ENCODE data around the gene PSD.

Gene PSD

DNA sequence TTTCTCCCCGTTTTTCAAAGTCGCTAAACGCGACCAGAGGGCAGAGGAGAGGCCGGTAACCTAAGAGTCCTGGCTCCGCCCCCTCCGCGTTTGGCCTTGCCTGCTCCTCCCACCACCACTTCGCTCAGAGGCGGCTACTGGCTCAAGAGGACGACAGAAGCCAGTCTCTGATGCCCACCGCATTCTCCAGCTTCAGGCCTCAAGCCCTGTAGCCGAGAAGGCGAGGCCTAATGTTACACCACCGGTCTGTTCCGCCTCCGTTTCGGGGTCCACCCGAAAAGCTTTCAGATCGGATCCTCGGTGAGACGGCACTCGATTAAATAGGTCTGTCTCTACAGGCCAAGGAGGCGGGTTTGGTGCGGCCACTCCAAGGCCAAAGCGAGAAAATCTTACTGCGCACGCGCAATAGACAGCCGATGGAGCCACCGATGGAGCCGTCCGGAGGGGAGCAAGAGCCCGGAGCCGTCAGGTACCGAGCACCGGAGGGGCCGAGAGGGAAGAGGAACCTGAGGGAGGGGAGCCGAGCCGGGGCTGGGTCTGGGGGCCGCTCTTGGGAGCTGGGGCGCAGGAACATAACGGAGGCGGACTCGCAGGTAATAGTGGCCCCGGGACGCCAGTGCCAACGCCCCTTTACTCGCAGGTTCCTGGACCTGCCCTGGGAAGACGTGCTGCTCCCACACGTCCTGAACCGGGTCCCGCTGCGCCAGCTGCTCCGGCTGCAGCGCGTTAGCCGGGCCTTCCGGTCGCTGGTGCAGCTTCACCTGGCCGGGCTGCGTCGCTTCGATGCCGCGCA is 2.3 kb upstream of the PSD start, which contains the start of gene FBXL15 (continued):
- TF ChIP-seq ZFP41 (tag by site-specific recombination; IDR thresholded peaks at IDR 0.05; ENCODE audit: borderline replicate concordance), result no peak

DNA sequence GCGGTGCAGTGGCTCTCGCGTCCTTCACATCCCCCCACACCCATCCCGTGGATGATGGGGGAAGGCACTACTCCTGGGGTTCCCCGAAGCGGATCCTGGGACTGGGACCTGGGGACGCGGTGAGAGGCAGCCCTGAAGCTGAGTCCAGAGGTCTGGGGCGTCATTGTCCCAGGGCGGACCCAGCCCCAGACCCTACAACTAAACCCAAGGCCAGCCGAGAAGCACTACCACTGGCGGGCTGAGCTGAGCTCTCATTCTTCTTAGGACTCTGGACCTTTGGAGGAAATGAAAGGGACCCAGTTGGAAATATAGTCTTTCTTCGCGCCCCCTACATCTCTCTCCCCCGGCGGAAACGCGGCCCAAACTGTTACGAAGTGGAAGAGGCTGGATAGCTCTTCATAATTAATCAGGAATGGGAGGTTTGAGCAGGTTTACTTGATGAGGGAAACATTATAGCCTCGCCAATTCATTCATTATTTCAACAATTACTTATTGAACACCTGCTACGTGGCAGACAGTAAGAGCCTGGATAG is 1.7 kb upstream of the PSD start:
- POLR2A ChIA-PET, result interaction anchor here (0.6 to 5.2 kb wide), 13 partner anchors 8 to 296 kb away, joined by 3 to 42 read pairs (median 5); partner anchors contain the start of genes C10orf95 and CUEDC2
- Histone ChIP-seq H3K27ac (ENCODE audit: extremely low read depth, low read depth, low read length) (peak overlapping the region; percentile 65), H3K36me3 (ENCODE audit: control insufficient read depth in 2 of 2, insufficient read depth in 1 of 2, low read length in 2 of 2) (peaks cover 0 to 28% of the 10 kb centered on the region in 2 experiments; a peak in 1 of 3 replicates), H3K4me1 (ENCODE audit: control insufficient read depth, insufficient read depth, low read length) (peaks cover 9% of the 10 kb centered on the region), H3K9me3 (ENCODE audit: control insufficient read depth, insufficient read depth, low read depth, low read length) (no peaks in the 10 kb centered on the region), H3K4me3 (ENCODE audit: low read depth, low read length) (peak overlapping the region; percentile 80)
- CTCF ChIA-PET, result interaction anchor here (0.6 to 5.6 kb wide), 10 partner anchors 10 to 190 kb away, joined by 3 to 57 read pairs (median 6); partner anchors contain the start of genes CUEDC2 and NFKB2
- TF ChIP-seq REST (tag by site-specific recombination; IDR thresholded peaks at IDR 0.05), result peak; percentile 61
- TF ChIP-seq HOXC10 (CRISPR knock-in tag; IDR thresholded peaks at IDR 0.05), result no peak
- TF ChIP-seq KLF8 (tag by site-specific recombination; IDR thresholded peaks at IDR 0.05), result no peak
- TF ChIP-seq ZNF292 (tag by site-specific recombination; IDR thresholded peaks at IDR 0.05; ENCODE audit: borderline replicate concordance, low read depth), result no peak
- TF ChIP-seq ZNF133 (tag by site-specific recombination; IDR thresholded peaks at IDR 0.05), result no peak
- TF ChIP-seq ZNF561 (tag by site-specific recombination; IDR thresholded peaks at IDR 0.05; ENCODE audit: borderline replicate concordance), result no peak
- TF ChIP-seq, protein P1, sequence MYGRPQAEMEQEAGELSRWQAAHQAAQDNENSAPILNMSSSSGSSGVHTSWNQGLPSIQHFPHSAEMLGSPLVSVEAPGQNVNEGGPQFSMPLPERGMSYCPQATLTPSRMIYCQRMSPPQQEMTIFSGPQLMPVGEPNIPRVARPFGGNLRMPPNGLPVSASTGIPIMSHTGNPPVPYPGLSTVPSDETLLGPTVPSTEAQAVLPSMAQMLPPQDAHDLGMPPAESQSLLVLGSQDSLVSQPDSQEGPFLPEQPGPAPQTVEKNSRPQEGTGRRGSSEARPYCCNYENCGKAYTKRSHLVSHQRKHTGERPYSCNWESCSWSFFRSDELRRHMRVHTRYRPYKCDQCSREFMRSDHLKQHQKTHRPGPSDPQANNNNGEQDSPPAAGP (tag by site-specific recombination; IDR thresholded peaks at IDR 0.05), result no peak
- no peak for TF ChIP-seq ZNF221 (tag by site-specific recombination; IDR thresholded peaks at IDR 0.05; ENCODE audit: borderline replicate concordance)
- no peak for TF ChIP-seq ZNF121 (tag by site-specific recombination; IDR thresholded peaks at IDR 0.05)
- no peak for TF ChIP-seq ZNF202 (tag by site-specific recombination; IDR thresholded peaks at IDR 0.05; ENCODE audit: borderline replicate concordance)
- no peak for TF ChIP-seq ZNF404 (tag by site-specific recombination; IDR thresholded peaks at IDR 0.05)
- no peak for TF ChIP-seq REPIN1 (tag by site-specific recombination; IDR thresholded peaks at IDR 0.05; ENCODE audit: low read depth)
- TF ChIP-seq AEBP2 (tag by site-specific recombination; IDR thresholded peaks at IDR 0.05; ENCODE audit: borderline replicate concordance), result no peak
- no peak for TF ChIP-seq ZNF426 (tag by site-specific recombination; IDR thresholded peaks at IDR 0.05)
- TF ChIP-seq ZNF274 (IDR thresholded peaks at IDR 0.05; ENCODE audit: low read length), result no peak
- TF ChIP-seq ZNF274 (tag by site-specific recombination; IDR thresholded peaks at IDR 0.05; ENCODE audit: borderline replicate concordance), result no peak
- 0 out of 2 replicates have a peak, but pooled peaks have one; percentile 12 for TF ChIP-seq ZBTB20 (tag by site-specific recombination; IDR thresholded peaks at IDR 0.05)
- TF ChIP-seq ZNF473 (tag by site-specific recombination; IDR thresholded peaks at IDR 0.05), result no peak
- no peak for TF ChIP-seq KLF16 (tag by site-specific recombination; IDR thresholded peaks at IDR 0.05)
- peak; percentile 8; the same call in 1 of the 2 replicates for TF ChIP-seq PRDM10 (tag by site-specific recombination; IDR thresholded peaks at IDR 0.05)
- TF ChIP-seq SP3 (tag by site-specific recombination; IDR thresholded peaks at IDR 0.05), result no peak
- TF ChIP-seq ZNF433 (tag by site-specific recombination; IDR thresholded peaks at IDR 0.05; ENCODE audit: low read depth), result no peak; the same call in 1 of the 2 replicates
- TF ChIP-seq ZNF768 (tag by site-specific recombination; IDR thresholded peaks at IDR 0.05), result no peak
- TF ChIP-seq ZBTB1 (tag by site-specific recombination; IDR thresholded peaks at IDR 0.05), result no peak
- TF ChIP-seq GLIS2 (tag by site-specific recombination; IDR thresholded peaks at IDR 0.05), result no peak

Measured in HEK293 (cell line).